HG02678 (cell line): ENCODE results near the gene IDI1.
"Not testable (repeated sequence)": the region's sequence is repeated elsewhere in the genome, so short reads cannot be mapped to it uniquely, and the experiment has no call there.

Source experiments
- ATAC-seq: cut with Tn5 transposase; IDR thresholded peaks from one replicate; pipeline ENCODE4 v1.9.1; 2021; ENCODE audit warnings: mild to moderate bottlenecking, moderate library complexity; ENCODE audit not compliant: unreplicated experiment

The IDI1 gene

GRCh38 chr10:1036341-1036791 lies 12.6 kb downstream of the IDI1 start:
- no peak for ATAC-seq

- no peak for ATAC-seq
Measured at GRCh38 chr10:1035201-1035600, 13.7 kb downstream of the IDI1 start.

GRCh38 chr10:1034758-1035157 lies 14.2 kb downstream of the IDI1 start:
- no peak for ATAC-seq

GRCh38 chr10:1033601-1034000 lies 15.3 kb downstream of the IDI1 start:
- no peak for ATAC-seq

- ATAC-seq, result no peak
Measured at GRCh38 chr10:1029838-1030237, 19.1 kb downstream of the IDI1 start.

- ATAC-seq, result no peak
Measured at GRCh38 chr10:1026578-1026977, 22.3 kb downstream of the IDI1 start.

GRCh38 chr10:1025683-1026082 lies 23.2 kb downstream of the IDI1 start, which contains the start of gene IDI2:
Gene IDI2 (minus strand): TSS chr10:1025859. CDS start chr10:1024723, 1,136 bp downstream.
- ATAC-seq, result no peak

GRCh38 chr10:1024103-1024502 lies 24.8 kb downstream of the IDI1 start:
- ATAC-seq, result no peak

- no peak for ATAC-seq
Measured at GRCh38 chr10:1022413-1022812, 26.5 kb downstream of the IDI1 start.

- ATAC-seq, result no peak
Measured at GRCh38 chr10:1020958-1021357, 28.0 kb downstream of the IDI1 start.

GRCh38 chr10:1020460-1020859 lies 28.5 kb downstream of the IDI1 start:
- no peak for ATAC-seq

- ATAC-seq, result no peak
Measured at GRCh38 chr10:1019362-1019761, 29.6 kb downstream of the IDI1 start.

- ATAC-seq, result no peak
Measured at GRCh38 chr10:1015688-1016087, 33.2 kb downstream of the IDI1 start.

- ATAC-seq, result no peak
Measured at GRCh38 chr10:1011696-1012095, 37.2 kb downstream of the IDI1 start.

- no peak for ATAC-seq
Measured at GRCh38 chr10:1010703-1011102, 38.2 kb downstream of the IDI1 start.

- ATAC-seq, result not testable (repeated sequence)
Measured at GRCh38 chr10:1009947-1010346, 39.0 kb downstream of the IDI1 start.

- no peak for ATAC-seq
Measured at GRCh38 chr10:1009071-1009494, 39.8 kb downstream of the IDI1 start.

GRCh38 chr10:1007583-1007982 lies 41.3 kb downstream of the IDI1 start:
- no peak for ATAC-seq

- ATAC-seq, result no peak
Measured at GRCh38 chr10:1006573-1006972, 42.3 kb downstream of the IDI1 start.

- no peak for ATAC-seq
Measured at GRCh38 chr10:1003884-1004670, 44.8 kb downstream of the IDI1 start.

GRCh38 chr10:1002425-1003006 lies 46.4 kb downstream of the IDI1 start:
- ATAC-seq, result no peak

- no peak for ATAC-seq
Measured at GRCh38 chr10:997266-998022, 51.5 kb downstream of the IDI1 start.
